ENCODE data around the gene TEAD1.

Gene TEAD1

DNA sequence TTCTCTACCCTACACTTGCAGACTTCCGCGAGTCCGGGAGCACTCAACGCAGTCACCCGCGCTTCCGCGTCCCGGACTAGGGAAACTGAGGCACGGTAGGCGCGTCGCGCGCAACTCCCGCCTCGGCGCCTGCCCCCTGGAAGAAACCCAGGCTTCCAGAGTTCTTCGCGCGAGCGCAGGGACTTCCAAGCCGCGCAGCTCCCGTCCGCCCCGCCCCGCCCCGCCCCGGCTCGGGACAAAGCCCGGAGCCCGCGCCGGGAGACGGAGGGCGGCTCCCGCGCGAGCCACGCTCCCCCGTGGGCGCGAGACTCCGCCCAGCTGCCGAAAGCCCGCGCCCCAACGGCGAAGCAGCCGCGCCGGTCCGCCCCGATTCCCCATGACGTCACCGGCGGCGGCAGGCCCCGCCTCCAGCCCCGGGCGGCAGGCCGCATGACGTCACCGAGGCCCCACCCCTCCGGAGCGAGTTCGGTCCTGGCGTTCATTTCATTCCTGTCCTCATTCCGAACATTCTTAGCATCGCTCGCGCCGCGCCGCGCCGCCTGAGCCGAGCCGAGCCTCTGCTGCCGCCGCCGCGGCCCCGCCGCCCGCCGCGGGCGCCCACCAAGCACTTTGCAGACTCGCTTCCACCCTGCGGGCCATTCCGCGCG, at the start of gene TEAD1:
Gene TEAD1, plus strand, starts transcription at position 498 of the 647 bp plus-strand sequence.
- peak within 1 kb of the TSS; percentile 80 for H3K4me3 ChIP-seq (ENCODE audit: low read depth, low read length)
- TF ChIP-seq CTCF (IDR thresholded peaks at IDR 0.05; ENCODE audit: low read depth, low read length) = no peak
- in situ Hi-C loops (cut with HindIII; ENCODE audit: low sequenced_read_pairs) = no loop called here
- peak; percentile 96 for DNase-seq (ENCODE audit: low read depth, low spot score)

DNA sequence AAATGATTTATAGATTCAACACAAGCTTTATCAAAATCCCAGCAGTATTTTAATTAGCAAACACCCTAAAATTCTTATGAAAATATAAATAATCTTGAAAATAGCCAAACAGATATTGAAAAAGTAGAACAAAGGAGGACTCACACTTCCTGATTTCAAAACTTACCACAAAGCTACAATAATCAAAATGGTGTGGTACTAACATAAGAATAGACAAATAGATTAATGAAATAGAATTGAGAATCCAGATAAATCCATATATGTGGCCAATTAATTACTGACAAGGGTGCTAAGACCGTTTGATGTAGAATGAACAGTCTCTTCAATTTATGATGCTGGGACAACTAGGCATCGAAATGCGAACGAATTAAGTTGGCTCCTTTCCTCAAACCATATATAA, 49.6 kb upstream of the TEAD1 start:
- no peak for TF ChIP-seq CTCF (IDR thresholded peaks at IDR 0.05; ENCODE audit: low read depth, low read length)
- DNase-seq (ENCODE audit: low read depth, low spot score) = no peak
- no peak overlapping the region for H3K4me3 ChIP-seq (ENCODE audit: low read depth, low read length)
- in situ Hi-C loops (cut with HindIII; ENCODE audit: low sequenced_read_pairs) = no loop called here

DNA sequence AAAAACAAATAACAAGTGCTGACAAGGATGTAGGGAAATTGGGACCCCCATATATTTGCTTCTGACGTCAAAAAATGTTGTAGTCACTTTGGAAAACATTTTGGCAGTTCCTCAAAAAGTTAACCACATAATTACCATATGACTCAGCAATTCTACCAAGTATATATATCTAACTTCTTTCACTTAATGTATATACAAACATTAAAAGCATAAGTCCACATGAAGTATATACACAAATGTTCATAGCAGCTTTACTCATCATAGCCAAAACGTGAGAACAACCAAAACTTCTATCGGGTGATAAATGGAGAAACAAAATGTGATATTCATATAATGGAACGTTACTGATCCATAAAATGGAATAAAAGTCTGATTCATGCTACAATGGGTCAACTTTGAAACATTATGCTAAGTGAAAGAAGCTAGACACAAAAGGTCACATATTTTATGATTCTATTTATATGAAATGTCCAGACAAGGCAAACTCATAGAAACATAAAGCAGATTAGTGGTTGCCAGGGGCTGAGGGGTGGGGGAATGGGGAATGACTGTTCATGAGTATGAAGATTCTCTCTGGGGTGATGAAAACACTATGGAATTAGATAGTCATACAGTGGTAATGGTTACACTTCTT, 48.7 kb upstream of the TEAD1 start:
- in situ Hi-C loops (cut with HindIII; ENCODE audit: low sequenced_read_pairs) = no loop called here
- peak; percentile 92 for DNase-seq (ENCODE audit: low read depth, low spot score)
- TF ChIP-seq CTCF (IDR thresholded peaks at IDR 0.05; ENCODE audit: low read depth, low read length) = no peak
- no peak overlapping the region for H3K4me3 ChIP-seq (ENCODE audit: low read depth, low read length)

DNA sequence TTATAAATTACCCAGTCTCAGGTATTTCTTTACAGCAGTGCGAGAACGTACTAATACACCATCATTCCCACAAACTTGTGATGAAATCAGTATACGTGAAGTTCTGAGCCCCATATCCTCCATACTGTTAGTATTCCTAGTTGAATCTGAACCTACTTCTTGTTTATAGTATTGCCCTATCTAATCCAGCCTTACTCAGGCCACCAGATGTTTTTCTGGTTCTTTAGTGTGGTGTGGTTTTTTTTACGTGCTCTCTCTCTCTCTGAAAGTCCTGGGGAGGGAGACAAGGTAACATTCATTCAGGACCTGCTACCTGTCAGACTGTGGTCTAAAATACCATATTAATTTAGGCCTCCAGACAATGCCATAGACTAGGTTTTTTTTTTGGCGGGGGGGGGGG, 47.6 kb upstream of the TEAD1 start:
- H3K4me3 ChIP-seq (ENCODE audit: low read depth, low read length) = no peak overlapping the region
- in situ Hi-C loops (cut with HindIII; ENCODE audit: low sequenced_read_pairs) = no loop called here
- no peak for DNase-seq (ENCODE audit: low read depth, low spot score)
- TF ChIP-seq CTCF (IDR thresholded peaks at IDR 0.05; ENCODE audit: low read depth, low read length) = no peak

- in situ Hi-C loops (cut with HindIII; ENCODE audit: low sequenced_read_pairs) = no loop called here
- TF ChIP-seq CTCF (IDR thresholded peaks at IDR 0.05; ENCODE audit: low read depth, low read length) = no peak
- no peak overlapping the region for H3K4me3 ChIP-seq (ENCODE audit: low read depth, low read length)
- DNase-seq (ENCODE audit: low read depth, low spot score) = no peak
Observed at GRCh38 chr11:12628314-12628713, 45.9 kb upstream of the TEAD1 start.

- no peak for TF ChIP-seq CTCF (IDR thresholded peaks at IDR 0.05; ENCODE audit: low read depth, low read length)
- in situ Hi-C loops (cut with HindIII; ENCODE audit: low sequenced_read_pairs) = no loop called here
- no peak overlapping the region for H3K4me3 ChIP-seq (ENCODE audit: low read depth, low read length)
- peak; percentile 23 for DNase-seq (ENCODE audit: low read depth, low spot score)
Observed at GRCh38 chr11:12629601-12630313, 44.5 kb upstream of the TEAD1 start.
